MCF 10A (cell line): ENCODE measurements around the gene TBC1D3B. TPM values are rescaled to one million over a fixed set of nuclear protein-coding genes. Genes with fewer than 3 reads are reported as not detected.
"Not testable (repeated sequence)": the region's sequence is repeated elsewhere in the genome, so short reads cannot be mapped to it uniquely, and the experiment has no call there.

Source experiments
- BruUV-seq: library from RNA; stranded (reverse); fragments of 400-500 nt; replicated peaks from 2 replicates; lab custom pipeline; 2021; lab: Mats Ljungman, UMichigan
- CTCF ChIA-PET: fragments of 300-600 bp; sonication (Branson Sonifier 250); formaldehyde crosslinking; extraction: SDS; loops from one replicate; lab custom pipeline; 2021; ENCODE audit warnings: antibody characterized with exemption, inconsistent platforms; lab: Yijun Ruan, JAX
- POLR2A ChIA-PET: fragments of 300-600, 350-650 bp; sonication (Branson Sonifier 250); formaldehyde crosslinking; extraction: SDS; loops from one replicate; lab custom pipeline; 2020; ENCODE audit warnings: antibody characterized with exemption, inconsistent platforms; lab: Yijun Ruan, JAX
- DNase-seq: peaks from one replicate; pipeline ENCODE4 v3.0.0-alpha.2; 2018; ENCODE audit not compliant: unreplicated experiment
- H3K27ac Mint-ChIP-seq: one replicate; pipeline ENCODE4 v1.8.0; 2022; ENCODE audit warnings: mild to moderate bottlenecking, low read depth, mixed read lengths; ENCODE audit not compliant: unreplicated experiment
- H3K27me3 Mint-ChIP-seq: one replicate; pipeline ENCODE4 v1.8.0; 2022; ENCODE audit warnings: mixed read lengths; ENCODE audit not compliant: insufficient read depth, unreplicated experiment
- H3K36me3 Mint-ChIP-seq: one replicate; pipeline ENCODE4 v1.8.0; 2022; ENCODE audit warnings: mild to moderate bottlenecking, moderate library complexity, mixed read lengths; ENCODE audit not compliant: insufficient read depth, unreplicated experiment
- H3K4me1 Mint-ChIP-seq: one replicate; pipeline ENCODE4 v1.8.0; 2022; ENCODE audit warnings: mixed read lengths; ENCODE audit not compliant: insufficient read depth, unreplicated experiment
- H3K4me3 Mint-ChIP-seq: one replicate; pipeline ENCODE4 v1.8.0; 2022; ENCODE audit warnings: mild to moderate bottlenecking, moderate library complexity, mixed read lengths; ENCODE audit not compliant: unreplicated experiment
- H3K9me3 Mint-ChIP-seq: one replicate; pipeline ENCODE4 v1.8.0; 2022; ENCODE audit warnings: mixed read lengths; ENCODE audit not compliant: unreplicated experiment
- CTCF ChIP-seq: fragments of 200-600 bp; IDR thresholded peaks from one replicate; pipeline ENCODE4 v1.8.0; 2022; ENCODE audit warnings: antibody characterized with exemption, mild to moderate bottlenecking; ENCODE audit not compliant: unreplicated experiment
- intact Hi-C: fragments of 100-400 bp; cut with micrococcal nuclease; formaldehyde crosslinking; loops from 2 replicates; pipeline ENCODE4 v1.14.1; 2022
- total RNA-seq: library from RNA; stranded (reverse); gene quantifications from 2 replicates; pipeline ENCODE4 v1.2.3, GENCODE V29; 2022

The TBC1D3B gene
- total RNA-seq, 1 experiment from 2014 or later, result 12.5 TPM

- TF ChIP-seq CTCF, result no peak
- CTCF ChIA-PET, result no interaction called here
- no peak for DNase-seq
- no peak overlapping the region for H3K4me3 Mint-ChIP-seq
- H3K36me3 Mint-ChIP-seq, result no peaks in the 10 kb centered on the region
- H3K9me3 Mint-ChIP-seq, result no peaks in the 10 kb centered on the region
- POLR2A ChIA-PET, result interaction anchor here (2.0 kb wide), 1 partner anchor 10 kb away, joined by 4 read pairs; no protein-coding TSS in a partner anchor
- intact Hi-C loops, result no loop called here
- no peak overlapping the region for H3K27ac Mint-ChIP-seq
- no TSS peak for BruUV-seq
- no peaks in the 10 kb centered on the region for H3K4me1 Mint-ChIP-seq
- peaks cover 66% of the 10 kb centered on the region for H3K27me3 Mint-ChIP-seq
Observed at GRCh38 chr17:36209575-36209974, 33.1 kb upstream of the TBC1D3B start.

GRCh38 chr17:36207383-36207782 lies 30.9 kb upstream of the TBC1D3B start:
- H3K27ac Mint-ChIP-seq, BruUV-seq, H3K4me3 Mint-ChIP-seq, H3K4me1 Mint-ChIP-seq, POLR2A ChIA-PET, H3K9me3 Mint-ChIP-seq, DNase-seq, intact Hi-C loops, H3K36me3 Mint-ChIP-seq, CTCF ChIA-PET: not testable (repeated sequence)
- H3K27me3 Mint-ChIP-seq, result peaks cover 46% of the 10 kb centered on the region

GRCh38 chr17:36206486-36206821 lies 30.0 kb upstream of the TBC1D3B start:
- intact Hi-C loops, H3K4me1 Mint-ChIP-seq, POLR2A ChIA-PET, DNase-seq, H3K9me3 Mint-ChIP-seq, H3K36me3 Mint-ChIP-seq, H3K27ac Mint-ChIP-seq, BruUV-seq, CTCF ChIA-PET, H3K4me3 Mint-ChIP-seq: not testable (repeated sequence)
- H3K27me3 Mint-ChIP-seq, result peaks cover 46% of the 10 kb centered on the region

GRCh38 chr17:36205637-36206485 lies 29.4 kb upstream of the TBC1D3B start:
- Mint-ChIP-seq H3K27ac (no peak overlapping the region), H3K27me3 (peaks cover 52% of the 10 kb centered on the region), H3K36me3 (no peaks in the 10 kb centered on the region), H3K4me1 (no peaks in the 10 kb centered on the region), H3K9me3 (no peaks in the 10 kb centered on the region), H3K4me3 (no peak overlapping the region)
- intact Hi-C loops, result no loop called here
- POLR2A ChIA-PET, result no interaction called here
- no peak for DNase-seq
- CTCF ChIA-PET, result no interaction called here
- BruUV-seq, result no TSS peak
- TF ChIP-seq CTCF, result no peak

- no peak for TF ChIP-seq CTCF
- Mint-ChIP-seq H3K27me3 (peaks cover 51% of the 10 kb centered on the region), H3K4me1 (no peaks in the 10 kb centered on the region), H3K27ac (no peak overlapping the region), H3K9me3 (no peaks in the 10 kb centered on the region), H3K36me3 (no peaks in the 10 kb centered on the region), H3K4me3 (no peak overlapping the region)
- no TSS peak for BruUV-seq
- CTCF ChIA-PET, result no interaction called here
- DNase-seq, result no peak
- intact Hi-C loops, result no loop called here
- POLR2A ChIA-PET, result no interaction called here
Observed at GRCh38 chr17:36204724-36205500, 28.5 kb upstream of the TBC1D3B start.
